GM18951 (cell line): ENCODE results near the gene CCR7.
A peak's percentile ranks its signal among the peaks of the same experiment; 100 is the strongest.

Source experiments
- POLR2A ChIP-seq: IDR thresholded peaks from 4 replicates; pipeline ENCODE4 v1.6.1; 2011; ENCODE audit warnings: mild to moderate bottlenecking; ENCODE audit not compliant: insufficient read length, insufficient read depth; ENCODE audit errors: extremely low read depth
- in situ Hi-C: fragments of 300-500 bp; cut with MboI; formaldehyde crosslinking; loops from one replicate; pipeline ENCODE4 v1.12.0; 2022; ENCODE audit warnings: low sequenced_read_pairs, mixed read lengths, inconsistent platforms; ENCODE audit not compliant: unreplicated experiment

Gene CCR7

GRCh38 chr17:40547785-40548478 lies 17.3 kb downstream of the CCR7 start:
- TF ChIP-seq POLR2A: no peak
- in situ Hi-C loops: loop anchor here (25.0 kb wide), 1 partner anchor 111 kb away; the partner anchor contains the start of gene IGFBP4

GRCh38 chr17:40547079-40547784 lies 18.0 kb downstream of the CCR7 start:
- peak; percentile 30 for TF ChIP-seq POLR2A
- in situ Hi-C loops: loop anchor here (25.0 kb wide), 1 partner anchor 110 kb away; the partner anchor contains the start of gene IGFBP4

GRCh38 chr17:40546497-40546896 lies 18.8 kb downstream of the CCR7 start:
- in situ Hi-C loops: loop anchor here (25.0 kb wide), 1 partner anchor 109 kb away; the partner anchor contains the start of gene IGFBP4

- TF ChIP-seq POLR2A: no peak
Measured at GRCh38 chr17:40545660-40546059, 19.6 kb downstream of the CCR7 start.

GRCh38 chr17:40542558-40543411 lies 22.5 kb downstream of the CCR7 start:
- in situ Hi-C loops: loop anchor here (25.0 kb wide), 1 partner anchor 105 kb away; the partner anchor contains the start of gene IGFBP4
- TF ChIP-seq POLR2A: no peak

More at GRCh38 chr17:40545660-40546059, 19.6 kb downstream of the CCR7 start:
- in situ Hi-C loops: loop anchor here (25.0 kb wide), 1 partner anchor 108 kb away; the partner anchor contains the start of gene IGFBP4

- in situ Hi-C loops: loop anchor here (25.0 kb wide), 1 partner anchor 105 kb away; the partner anchor contains the start of gene IGFBP4
Measured at GRCh38 chr17:40541873-40542557, 23.3 kb downstream of the CCR7 start.

GRCh38 chr17:40541060-40541872 lies 24.0 kb downstream of the CCR7 start:
- in situ Hi-C loops: loop anchor here (25.0 kb wide), 1 partner anchor 104 kb away; the partner anchor contains the start of gene IGFBP4
- TF ChIP-seq POLR2A: no peak

More at GRCh38 chr17:40541873-40542557, 23.3 kb downstream of the CCR7 start:
- TF ChIP-seq POLR2A: no peak

- in situ Hi-C loops: loop anchor here (25.0 kb wide), 1 partner anchor 103 kb away; the partner anchor contains the start of gene IGFBP4
- TF ChIP-seq POLR2A: no peak
Measured at GRCh38 chr17:40540448-40540847, 24.8 kb downstream of the CCR7 start.

- in situ Hi-C loops: loop anchor here (25.0 kb wide), 1 partner anchor 103 kb away; the partner anchor contains the start of gene IGFBP4
- no peak for TF ChIP-seq POLR2A
Measured at GRCh38 chr17:40539711-40540411, 25.4 kb downstream of the CCR7 start.

- no peak for TF ChIP-seq POLR2A
- in situ Hi-C loops: loop anchor here (25.0 kb wide), 1 partner anchor 102 kb away; the partner anchor contains the start of gene IGFBP4
Measured at GRCh38 chr17:40538936-40539705, 26.2 kb downstream of the CCR7 start.
